Activated T-helper 2 cell treated with anti-CD3 and anti-CD28 coated beads, Interferon-gamma antibody, Interleukin-2, Interleukin-4, amounts not matched to agents 10 μg/mL and 5 μg/mL and 100 μg/mL, durations not matched to agents 14 hours and 24 hours and 36 hours (primary cell): ENCODE results near the gene ZNF536. TPM values are rescaled to one million over a fixed set of nuclear protein-coding genes. Genes with fewer than 3 reads are reported as not detected.
"Not testable (repeated sequence)": the region's sequence is repeated elsewhere in the genome, so short reads cannot be mapped to it uniquely, and the experiment has no call there.

ENCODE experiments used
- DNase-seq: peaks from one replicate; pipeline ENCODE4 v3.0.0; 2021; ENCODE audit warnings: low spot score
- H3K27ac Mint-ChIP-seq: one replicate; pipeline ENCODE4 v1.8.0; 2021; ENCODE audit warnings: mixed read lengths
- H3K27me3 Mint-ChIP-seq: one replicate; pipeline ENCODE4 v1.8.0; 2021; ENCODE audit warnings: low read depth, mixed read lengths
- H3K36me3 Mint-ChIP-seq: one replicate; pipeline ENCODE4 v1.8.0; 2021; ENCODE audit warnings: low read depth, mixed read lengths
- H3K4me1 Mint-ChIP-seq: one replicate; pipeline ENCODE4 v1.8.0; 2021; ENCODE audit warnings: low read depth, mixed read lengths
- H3K4me3 Mint-ChIP-seq: one replicate; pipeline ENCODE4 v1.8.0; 2021; ENCODE audit warnings: low read depth, mild to moderate bottlenecking, moderate library complexity, mixed read lengths
- H3K9me3 Mint-ChIP-seq: one replicate; pipeline ENCODE4 v1.8.0; 2021; ENCODE audit warnings: mixed read lengths
- intact Hi-C: fragments of 100-400 bp; cut with micrococcal nuclease; formaldehyde crosslinking; loops from one replicate; pipeline ENCODE4 v1.15.1; 2023
- total RNA-seq: library from RNA; stranded (reverse); gene quantifications from 2 replicates; pipeline ENCODE4 v1.2.3, GENCODE V29; 2022

Gene ZNF536
- total RNA-seq, 1 donor from 2014 or later, result not detected

DNA sequence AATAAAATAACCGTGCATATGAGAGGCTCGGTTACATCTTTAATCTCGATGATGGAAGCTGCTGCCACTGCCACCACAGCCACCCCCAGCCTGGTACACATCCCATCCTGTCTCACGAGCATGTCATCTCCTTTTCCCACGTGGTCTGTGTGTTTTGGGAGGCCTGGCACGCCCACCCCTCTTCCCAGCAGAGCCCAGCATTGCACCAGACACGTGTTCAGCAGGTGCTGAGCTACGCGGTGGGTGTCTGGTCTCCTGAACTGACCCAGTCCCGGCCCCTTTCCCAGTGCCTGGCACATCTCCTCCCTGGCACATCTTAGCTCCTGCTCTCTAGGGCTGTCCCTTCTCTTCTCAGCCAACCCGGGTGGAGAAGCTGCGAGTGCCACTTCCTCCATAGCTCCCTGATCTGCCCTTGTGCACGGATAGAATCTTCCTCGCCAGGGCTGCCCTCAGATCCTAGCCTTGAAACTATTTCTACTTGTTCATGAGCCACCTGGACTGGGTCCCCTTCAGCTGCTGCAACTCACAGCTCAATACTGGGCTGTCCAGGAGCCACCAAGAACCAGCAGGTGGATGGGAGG is 36.8 kb upstream of the ZNF536 start:
- H3K27ac Mint-ChIP-seq, result no peak overlapping the region
- no peaks in the 10 kb centered on the region for H3K27me3 Mint-ChIP-seq
- no peaks in the 10 kb centered on the region for H3K9me3 Mint-ChIP-seq
- no peaks in the 10 kb centered on the region for H3K4me1 Mint-ChIP-seq
- no peak for DNase-seq
- no peak overlapping the region for H3K4me3 Mint-ChIP-seq
- intact Hi-C loops, result no loop called here
- no peaks in the 10 kb centered on the region for H3K36me3 Mint-ChIP-seq

- H3K27me3 Mint-ChIP-seq, result no peaks in the 10 kb centered on the region
- no peaks in the 10 kb centered on the region for H3K36me3 Mint-ChIP-seq
- no peak overlapping the region for H3K27ac Mint-ChIP-seq
- no peaks in the 10 kb centered on the region for H3K4me1 Mint-ChIP-seq
- no peak for DNase-seq
- H3K4me3 Mint-ChIP-seq, result no peak overlapping the region
- H3K9me3 Mint-ChIP-seq, result no peaks in the 10 kb centered on the region
- intact Hi-C loops, result no loop called here
Observed at GRCh38 chr19:30336290-30336689, 35.9 kb upstream of the ZNF536 start.

GRCh38 chr19:30338041-30338456 is 34.1 kb upstream of the ZNF536 start:
- DNase-seq, result no peak
- no peak overlapping the region for H3K4me3 Mint-ChIP-seq
- no peaks in the 10 kb centered on the region for H3K36me3 Mint-ChIP-seq
- no peak overlapping the region for H3K27ac Mint-ChIP-seq
- H3K9me3 Mint-ChIP-seq, result no peaks in the 10 kb centered on the region
- intact Hi-C loops, result no loop called here
- H3K27me3 Mint-ChIP-seq, result no peaks in the 10 kb centered on the region
- no peaks in the 10 kb centered on the region for H3K4me1 Mint-ChIP-seq

DNA sequence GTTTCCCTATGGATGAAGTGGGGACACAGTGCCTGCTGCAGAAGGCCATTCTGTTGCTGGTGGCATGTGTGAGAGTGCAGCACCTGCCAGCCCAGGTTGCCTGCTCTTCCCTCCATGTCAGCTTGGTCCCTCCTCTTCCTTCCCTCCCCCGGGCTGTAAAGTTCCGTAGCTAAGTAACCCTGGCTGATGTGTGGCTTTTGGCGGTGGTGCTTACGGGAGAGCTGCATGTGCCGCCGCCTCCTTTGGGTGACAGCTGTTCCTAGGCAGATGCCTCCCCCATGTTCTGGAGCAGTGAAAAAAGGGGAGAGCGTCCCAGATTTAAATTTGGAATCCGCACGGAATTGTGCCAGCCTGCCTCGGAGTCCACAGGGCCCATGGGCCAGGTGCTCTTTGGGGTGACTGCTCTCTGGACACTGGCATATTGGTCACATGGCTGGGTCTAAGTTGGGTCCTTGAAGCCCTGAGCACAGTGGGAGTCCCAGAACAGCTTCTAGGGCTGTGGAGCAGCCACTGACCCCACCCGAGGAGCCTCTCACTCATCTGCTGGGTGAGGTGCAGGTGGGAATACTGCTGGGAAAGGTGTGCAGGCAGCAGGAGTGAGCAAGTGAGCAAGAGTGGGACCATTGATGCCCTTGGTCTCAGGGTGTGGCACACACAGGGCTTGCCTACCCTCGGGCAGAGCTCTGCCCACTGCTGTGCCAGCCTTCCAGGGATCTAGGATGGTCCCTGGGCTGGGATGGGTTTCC is 33.1 kb upstream of the ZNF536 start:
- H3K27me3 Mint-ChIP-seq, result no peaks in the 10 kb centered on the region
- intact Hi-C loops, result no loop called here
- H3K4me1 Mint-ChIP-seq, result no peaks in the 10 kb centered on the region
- DNase-seq, result no peak
- no peak overlapping the region for H3K4me3 Mint-ChIP-seq
- no peak overlapping the region for H3K27ac Mint-ChIP-seq
- H3K36me3 Mint-ChIP-seq, result no peaks in the 10 kb centered on the region
- H3K9me3 Mint-ChIP-seq, result no peaks in the 10 kb centered on the region

DNA sequence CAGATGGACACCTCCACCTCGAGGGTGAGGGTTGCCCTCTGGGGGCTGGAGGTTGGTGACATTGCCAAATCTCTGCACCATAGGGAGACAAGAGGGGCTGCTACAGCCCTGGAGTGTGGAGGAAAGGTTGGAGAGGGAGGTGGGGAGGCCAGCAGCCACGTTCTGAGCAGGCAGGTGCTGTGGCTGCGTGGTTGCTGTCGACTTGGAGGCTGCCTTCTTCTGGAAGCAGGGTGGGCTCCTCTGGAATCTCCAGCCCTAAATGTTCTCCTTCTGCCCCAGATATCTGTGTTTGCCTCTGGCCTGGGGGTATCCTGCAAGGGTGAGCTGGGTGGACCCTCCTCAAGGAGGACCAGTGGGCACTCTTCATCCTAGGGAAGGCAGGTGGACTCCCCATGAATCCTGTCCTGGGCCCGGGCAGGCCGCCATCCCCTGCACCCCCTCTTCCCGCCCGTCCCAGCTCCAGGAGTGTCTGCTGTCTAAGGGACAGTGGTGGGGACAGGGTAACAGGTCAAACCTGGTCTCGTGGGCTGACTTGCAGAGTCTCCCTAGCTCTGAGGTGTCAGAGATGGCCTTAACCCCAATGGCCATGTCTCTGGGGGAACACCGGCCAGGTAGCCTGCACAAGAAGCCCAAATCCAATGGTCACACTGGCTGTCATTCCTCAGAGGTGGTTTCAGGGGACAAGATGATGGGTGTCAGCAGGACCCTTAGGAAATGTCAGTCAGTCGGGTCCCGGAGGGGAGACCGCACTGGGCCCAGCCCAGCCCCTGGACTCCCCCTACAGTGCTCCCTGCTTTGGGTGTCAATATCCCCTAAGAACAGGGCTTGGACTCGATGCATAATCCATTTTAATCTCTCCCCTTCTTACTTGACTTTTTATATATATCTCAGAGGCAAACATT is 32.3 kb upstream of the ZNF536 start:
- Mint-ChIP-seq H3K4me3 (no peak overlapping the region), H3K27me3 (no peaks in the 10 kb centered on the region), H3K4me1 (no peaks in the 10 kb centered on the region), H3K9me3 (no peaks in the 10 kb centered on the region), H3K27ac (no peak overlapping the region), H3K36me3 (no peaks in the 10 kb centered on the region)
- intact Hi-C loops, result no loop called here
- no peak for DNase-seq

GRCh38 chr19:30340771-30341561 is 31.2 kb upstream of the ZNF536 start:
- intact Hi-C loops, result no loop called here
- H3K4me1 Mint-ChIP-seq, result no peaks in the 10 kb centered on the region
- H3K4me3 Mint-ChIP-seq, result no peak overlapping the region
- no peaks in the 10 kb centered on the region for H3K36me3 Mint-ChIP-seq
- no peak overlapping the region for H3K27ac Mint-ChIP-seq
- H3K9me3 Mint-ChIP-seq, result no peaks in the 10 kb centered on the region
- H3K27me3 Mint-ChIP-seq, result no peaks in the 10 kb centered on the region
- DNase-seq, result no peak

- Mint-ChIP-seq H3K27ac (no peak overlapping the region), H3K4me1 (no peaks in the 10 kb centered on the region), H3K4me3 (no peak overlapping the region), H3K27me3 (no peaks in the 10 kb centered on the region), H3K9me3 (no peaks in the 10 kb centered on the region), H3K36me3 (no peaks in the 10 kb centered on the region)
- DNase-seq, result no peak
- intact Hi-C loops, result no loop called here
Observed at GRCh38 chr19:30341611-30342201, 30.5 kb upstream of the ZNF536 start.

DNA sequence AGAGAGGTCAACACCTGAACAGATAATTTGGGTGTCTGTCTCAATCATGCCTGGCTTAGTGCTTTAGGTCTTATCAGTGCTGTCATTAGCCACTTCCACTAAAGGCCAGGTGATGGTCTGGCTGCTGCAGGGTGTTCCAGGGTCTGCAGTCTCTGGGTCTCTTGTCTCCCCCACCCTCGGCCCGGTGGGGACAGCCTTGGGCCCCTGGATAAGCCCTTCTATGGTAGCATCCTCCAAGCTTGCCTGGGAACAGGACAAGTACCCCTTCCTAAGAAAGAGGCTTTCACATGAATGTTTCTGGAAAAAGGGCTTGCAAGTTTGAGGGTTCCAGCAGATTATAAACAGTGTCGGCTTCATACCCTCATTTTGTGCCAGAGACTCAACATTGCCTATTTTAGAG is 29.3 kb upstream of the ZNF536 start:
- no peak overlapping the region for H3K27ac Mint-ChIP-seq
- H3K27me3 Mint-ChIP-seq, result no peaks in the 10 kb centered on the region
- no peaks in the 10 kb centered on the region for H3K9me3 Mint-ChIP-seq
- H3K4me3 Mint-ChIP-seq, result no peak overlapping the region
- intact Hi-C loops, result no loop called here
- no peak for DNase-seq
- H3K36me3 Mint-ChIP-seq, result no peaks in the 10 kb centered on the region
- no peaks in the 10 kb centered on the region for H3K4me1 Mint-ChIP-seq

DNA sequence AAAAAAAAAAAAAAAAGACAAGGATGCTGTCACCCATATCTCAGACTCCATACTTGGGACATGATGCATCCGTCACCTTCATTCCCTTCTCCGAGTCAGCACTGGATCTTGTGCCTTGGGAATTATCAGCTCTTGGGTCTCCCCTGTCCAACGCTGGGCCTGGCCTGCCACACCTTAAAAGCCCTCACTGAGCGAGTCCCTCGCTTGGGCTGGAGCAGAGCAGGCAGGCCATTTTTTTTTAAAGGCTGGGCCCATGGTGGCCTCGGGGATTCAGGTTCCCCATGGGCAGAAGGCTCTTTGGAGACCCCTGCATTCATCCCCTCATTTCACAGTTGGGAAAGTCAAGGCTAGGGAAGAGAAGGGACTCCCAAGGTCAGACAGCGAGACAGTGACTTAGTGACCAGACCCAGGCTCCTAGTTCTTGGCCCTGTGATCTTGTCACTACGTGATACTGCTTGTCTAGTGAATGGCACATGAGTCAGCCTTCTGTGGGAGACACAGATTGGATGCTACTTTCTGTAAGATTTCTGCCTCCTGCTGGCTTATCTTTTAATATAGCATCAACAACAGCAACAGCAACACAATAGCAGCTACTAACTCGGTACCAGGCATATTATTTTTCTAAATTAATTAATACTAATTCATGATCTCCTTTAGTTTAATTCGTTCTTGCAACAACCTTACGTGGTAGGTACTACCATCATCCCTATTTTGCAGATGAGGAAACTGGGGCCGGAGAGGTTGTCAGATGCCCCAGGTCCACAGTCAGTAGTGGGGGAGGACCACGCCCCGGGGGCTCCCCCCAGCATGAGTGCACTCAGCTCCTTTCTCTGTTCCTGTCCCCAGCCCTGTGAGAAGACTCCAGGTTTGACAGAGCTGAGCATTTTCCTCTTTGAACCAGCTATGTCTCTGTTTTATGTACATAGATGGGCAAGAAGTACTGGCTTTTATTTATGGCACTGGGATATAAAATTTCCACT is 27.4 kb upstream of the ZNF536 start:
- Mint-ChIP-seq H3K27me3 (no peaks in the 10 kb centered on the region), H3K4me3 (no peak overlapping the region), H3K4me1 (no peaks in the 10 kb centered on the region), H3K27ac (no peak overlapping the region), H3K9me3 (no peaks in the 10 kb centered on the region), H3K36me3 (no peaks in the 10 kb centered on the region)
- DNase-seq, result no peak
- intact Hi-C loops, result no loop called here

DNA sequence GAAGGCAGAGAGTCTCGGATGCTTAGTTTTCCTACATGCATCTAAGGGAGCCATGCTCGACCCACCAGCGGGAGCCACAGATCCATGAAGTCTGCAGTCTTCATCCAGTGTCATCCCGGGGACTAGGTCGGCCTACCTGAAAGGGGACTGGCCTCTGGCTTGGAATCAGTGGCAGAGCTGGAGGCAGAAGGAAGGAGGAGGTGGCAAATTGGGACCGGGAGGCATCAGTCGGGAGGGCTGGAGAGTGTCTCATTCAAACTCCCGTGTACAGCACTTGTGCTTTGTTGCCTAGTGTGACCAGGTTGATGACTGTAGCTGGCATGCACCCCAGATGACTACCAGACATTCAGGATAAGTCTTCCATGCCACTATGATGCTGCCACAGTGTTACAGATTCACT is 26.5 kb upstream of the ZNF536 start:
- Mint-ChIP-seq H3K36me3 (no peaks in the 10 kb centered on the region), H3K9me3 (no peaks in the 10 kb centered on the region), H3K4me3 (no peak overlapping the region), H3K4me1 (no peaks in the 10 kb centered on the region), H3K27ac (no peak overlapping the region), H3K27me3 (no peaks in the 10 kb centered on the region)
- intact Hi-C loops, result no loop called here
- DNase-seq, result no peak

DNA sequence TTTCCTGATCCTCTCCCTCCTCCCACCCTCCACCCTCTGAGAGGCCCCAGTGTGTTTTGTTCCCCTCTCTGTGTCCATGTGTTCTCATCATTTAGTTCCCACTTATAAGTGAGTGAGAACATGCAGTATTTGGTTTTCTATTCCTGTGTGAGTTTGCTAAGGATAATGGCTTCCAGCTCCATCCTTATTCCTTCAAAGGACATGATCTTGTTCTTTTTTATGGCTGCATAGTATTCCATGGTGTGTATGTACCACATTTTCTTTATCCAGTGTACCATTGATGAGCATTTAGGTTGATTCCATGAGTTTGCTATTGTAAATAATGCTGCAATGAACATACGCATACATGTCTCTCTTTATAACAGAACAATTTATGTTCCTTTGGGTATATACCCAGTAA is 25.7 kb upstream of the ZNF536 start:
- H3K36me3 Mint-ChIP-seq, H3K27ac Mint-ChIP-seq, H3K4me3 Mint-ChIP-seq: not testable (repeated sequence)

More for the DNA sequence above, 25.7 kb upstream of the ZNF536 start:
- intact Hi-C loops, DNase-seq, H3K9me3 Mint-ChIP-seq, H3K4me1 Mint-ChIP-seq, H3K27me3 Mint-ChIP-seq: not testable (repeated sequence)
